Lung microvascular endothelial cell (primary cell): ENCODE data around the gene KCNA5. TPM values are rescaled to one million over a fixed set of nuclear protein-coding genes. Genes with fewer than 3 reads are reported as not detected.

Experiments
- DNase-seq, 2 donors: peaks; one replicate each; pipeline versions ENCODE4 v3.0.0 to v3.0.0-alpha.2; 2010; ENCODE audit warnings: low read depth in 2 of 2
- total RNA-seq: library from RNA; depleted of rRNA; stranded (reverse); fragments of >200 nt; gene quantifications from 2 replicates; pipeline ENCODE4 v1.2.1, GENCODE V29; 2014

The KCNA5 gene
- total RNA-seq, 1 donor from 2014 or later = not detected

DNA sequence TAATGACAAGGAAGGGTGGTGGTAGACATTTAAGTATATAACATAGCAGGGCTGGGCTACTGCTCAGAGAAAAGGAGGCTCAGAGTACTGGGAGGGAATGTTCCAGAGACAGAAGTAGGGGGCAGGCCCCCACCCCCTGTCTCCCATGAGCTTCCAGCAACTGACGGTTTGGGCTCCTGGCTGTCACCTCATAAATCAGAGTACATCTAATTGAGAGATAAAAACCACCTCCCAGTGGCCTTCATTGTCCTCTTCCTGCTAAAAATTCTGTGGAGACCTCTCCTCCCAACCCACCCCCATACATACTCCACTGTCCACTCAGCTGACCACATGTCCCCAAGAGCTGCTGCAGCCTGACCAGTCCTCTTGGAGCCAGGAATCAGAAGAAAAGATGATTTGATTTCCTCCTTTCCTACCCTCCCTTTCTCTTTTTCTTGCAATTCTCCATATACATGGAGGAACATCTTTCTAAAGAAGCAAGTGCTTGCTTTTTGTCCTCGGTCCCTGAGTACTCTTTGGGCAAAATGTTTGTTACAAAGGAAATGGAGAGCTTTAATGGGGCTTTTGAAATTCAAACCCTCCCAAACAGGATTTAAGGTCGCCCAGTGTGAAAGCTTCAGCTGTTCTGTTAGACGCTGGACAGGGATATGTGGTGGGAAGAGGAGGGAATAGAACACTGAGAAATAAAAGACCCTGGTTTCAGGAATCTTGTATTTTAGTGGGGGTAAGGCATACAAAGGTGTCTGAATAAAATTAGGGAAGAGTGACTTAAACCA is 16.4 kb upstream of the KCNA5 start:
- DNase-seq = no peak

- no peak for DNase-seq
These were observed 13.6 kb upstream of the KCNA5 start for GRCh38 chr12:5030066-5030465.

DNA sequence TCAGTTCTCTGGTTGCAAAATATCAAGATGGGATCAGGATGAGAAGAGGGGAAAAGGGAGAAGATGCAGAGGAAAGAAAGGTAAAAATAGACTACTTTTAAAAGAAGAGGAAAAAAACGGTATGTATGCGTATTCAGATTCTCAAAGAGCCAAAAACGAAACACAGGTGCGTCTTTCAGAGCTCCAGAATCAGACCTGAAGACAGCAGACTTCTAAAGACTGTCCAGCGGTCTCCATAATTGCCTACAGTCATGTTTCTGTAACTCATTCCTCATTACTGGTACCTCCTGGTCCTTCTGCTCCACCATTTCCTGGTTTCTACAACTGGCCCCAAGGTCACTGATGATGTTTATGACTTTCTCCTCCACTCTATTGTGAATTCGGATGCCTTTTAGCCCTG is 12.4 kb upstream of the KCNA5 start:
- DNase-seq = no peak

- DNase-seq = no peak
These were observed 11.7 kb upstream of the KCNA5 start for GRCh38 chr12:5031958-5032357.

GRCh38 chr12:5032821-5033220 is 10.9 kb upstream of the KCNA5 start:
- no peak for DNase-seq

DNA sequence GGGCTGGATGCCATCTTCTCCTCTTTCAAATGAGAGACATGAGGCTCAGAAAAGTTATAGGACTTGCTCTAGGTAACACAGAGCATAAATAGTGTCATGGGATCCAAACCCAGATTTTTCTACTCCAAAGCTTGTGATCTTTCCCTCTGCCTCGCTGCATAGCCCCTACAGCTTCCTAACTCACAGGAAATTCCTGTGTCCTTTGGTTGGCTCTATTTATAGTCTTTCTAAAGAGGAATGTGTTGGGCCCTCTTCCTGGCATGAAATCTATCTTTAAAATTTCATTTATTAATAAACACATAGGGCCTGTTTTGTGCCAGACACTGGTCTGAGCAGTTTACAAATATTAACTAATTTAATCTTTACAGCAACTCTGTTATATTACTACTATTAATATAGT is 9.8 kb upstream of the KCNA5 start:
- DNase-seq = no peak

GRCh38 chr12:5034603-5035002 is 9.1 kb upstream of the KCNA5 start:
- DNase-seq = no peak

DNA sequence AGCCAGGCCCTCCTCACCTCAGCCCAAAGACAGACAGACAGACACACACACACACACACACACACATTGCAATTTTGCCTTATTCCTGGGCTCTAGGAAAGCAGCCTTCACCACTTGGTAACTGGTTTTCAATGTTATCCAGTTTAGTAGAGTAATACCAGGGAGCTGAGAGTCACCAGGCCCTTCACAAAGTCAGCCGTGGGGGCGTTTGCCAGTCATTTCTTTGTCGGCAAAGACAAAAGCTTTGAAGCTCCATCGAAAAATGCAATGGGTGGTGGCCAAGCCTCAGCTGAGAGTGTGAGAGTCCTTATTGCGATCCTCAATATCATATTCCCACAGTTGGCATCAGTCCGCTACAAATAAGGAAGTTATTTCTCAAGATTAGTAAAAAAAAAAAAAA is 8.1 kb upstream of the KCNA5 start:
- DNase-seq = no peak

- DNase-seq = no peak
These were observed 7.6 kb upstream of the KCNA5 start for GRCh38 chr12:5036031-5036430.

GRCh38 chr12:5037795-5038357 is 5.8 kb upstream of the KCNA5 start:
- no peak for DNase-seq

- DNase-seq = no peak
These were observed 4.8 kb upstream of the KCNA5 start for GRCh38 chr12:5038781-5039311.

DNA sequence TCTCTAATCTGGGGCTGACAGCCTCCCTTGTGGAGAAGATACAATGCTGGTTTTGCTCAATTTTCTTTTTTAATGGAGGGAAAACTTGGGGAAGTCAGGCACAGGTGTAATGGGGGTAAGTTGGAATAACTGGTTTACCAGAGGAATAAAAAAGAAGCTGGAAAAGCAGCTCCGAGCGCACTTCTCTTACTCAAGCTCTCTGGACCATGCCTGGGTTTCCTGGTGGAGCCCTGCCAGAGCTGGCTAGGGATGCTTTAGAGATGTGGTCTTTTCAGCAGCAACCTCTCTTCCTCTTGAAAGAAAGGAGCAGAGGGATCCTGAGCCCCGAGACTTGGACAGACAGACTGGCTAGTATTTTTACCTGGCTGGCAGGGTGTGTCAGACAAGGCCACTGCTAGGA is 3.9 kb upstream of the KCNA5 start:
- no peak for DNase-seq

- DNase-seq = no peak
These were observed 3.3 kb upstream of the KCNA5 start for GRCh38 chr12:5040368-5040767.

DNA sequence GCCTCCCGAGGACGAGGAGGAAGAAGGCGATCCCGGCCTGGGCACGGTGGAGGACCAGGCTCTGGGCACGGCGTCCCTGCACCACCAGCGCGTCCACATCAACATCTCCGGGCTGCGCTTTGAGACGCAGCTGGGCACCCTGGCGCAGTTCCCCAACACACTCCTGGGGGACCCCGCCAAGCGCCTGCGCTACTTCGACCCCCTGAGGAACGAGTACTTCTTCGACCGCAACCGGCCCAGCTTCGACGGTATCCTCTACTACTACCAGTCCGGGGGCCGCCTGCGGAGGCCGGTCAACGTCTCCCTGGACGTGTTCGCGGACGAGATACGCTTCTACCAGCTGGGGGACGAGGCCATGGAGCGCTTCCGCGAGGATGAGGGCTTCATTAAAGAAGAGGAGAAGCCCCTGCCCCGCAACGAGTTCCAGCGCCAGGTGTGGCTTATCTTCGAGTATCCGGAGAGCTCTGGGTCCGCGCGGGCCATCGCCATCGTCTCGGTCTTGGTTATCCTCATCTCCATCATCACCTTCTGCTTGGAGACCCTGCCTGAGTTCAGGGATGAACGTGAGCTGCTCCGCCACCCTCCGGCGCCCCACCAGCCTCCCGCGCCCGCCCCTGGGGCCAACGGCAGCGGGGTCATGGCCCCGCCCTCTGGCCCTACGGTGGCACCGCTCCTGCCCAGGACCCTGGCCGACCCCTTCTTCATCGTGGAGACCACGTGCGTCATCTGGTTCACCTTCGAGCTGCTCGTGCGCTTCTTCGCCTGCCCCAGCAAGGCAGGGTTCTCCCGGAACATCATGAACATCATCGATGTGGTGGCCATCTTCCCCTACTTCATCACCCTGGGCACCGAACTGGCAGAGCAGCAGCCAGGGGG is 979 bp downstream of the KCNA5 start:
- no peak for DNase-seq

DNA sequence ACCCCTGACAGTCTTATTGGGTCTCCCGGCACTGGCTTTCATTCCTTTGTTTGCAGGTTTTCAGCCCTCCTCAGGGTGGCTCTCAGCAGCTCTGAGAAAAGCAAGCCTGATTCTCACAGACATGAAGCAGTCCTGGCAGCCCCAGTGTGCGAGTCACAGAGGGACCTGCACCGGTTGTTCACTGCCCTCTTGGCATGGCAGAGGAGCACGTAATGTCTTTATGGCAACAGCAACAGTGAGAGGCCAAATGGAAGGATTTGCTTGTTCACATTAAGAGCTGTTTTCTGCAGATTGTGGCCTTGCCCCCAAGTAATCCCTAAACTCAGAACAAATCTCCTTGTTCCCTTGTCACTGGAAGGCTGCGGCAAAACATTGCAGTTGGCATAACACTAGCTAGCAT is 3.4 kb downstream of the KCNA5 start:
- DNase-seq = no peak

- no peak for DNase-seq
These were observed 4.0 kb downstream of the KCNA5 start for GRCh38 chr12:5047729-5048128.

DNA sequence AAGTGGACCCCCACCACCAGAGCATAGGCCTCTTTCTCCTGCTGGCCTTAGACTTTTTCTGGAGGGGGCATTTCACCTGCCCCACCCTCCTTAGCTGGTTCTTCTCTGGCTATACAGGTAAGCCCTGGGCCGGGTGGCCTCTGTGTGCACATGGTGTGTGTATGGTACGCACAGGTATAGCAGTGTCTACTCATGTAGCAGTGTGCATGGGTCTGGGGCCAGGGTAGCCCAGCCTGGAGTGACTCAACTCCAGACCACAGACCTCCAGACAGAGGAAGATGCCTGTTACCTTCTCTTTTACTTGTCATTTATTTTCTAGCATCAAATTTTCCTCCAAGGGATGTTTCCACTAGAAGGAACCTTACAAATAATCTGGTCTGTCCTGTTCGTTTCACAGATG is 6.9 kb downstream of the KCNA5 start:
- no peak for DNase-seq

- no peak for DNase-seq
These were observed 7.7 kb downstream of the KCNA5 start for GRCh38 chr12:5051334-5051733.

DNA sequence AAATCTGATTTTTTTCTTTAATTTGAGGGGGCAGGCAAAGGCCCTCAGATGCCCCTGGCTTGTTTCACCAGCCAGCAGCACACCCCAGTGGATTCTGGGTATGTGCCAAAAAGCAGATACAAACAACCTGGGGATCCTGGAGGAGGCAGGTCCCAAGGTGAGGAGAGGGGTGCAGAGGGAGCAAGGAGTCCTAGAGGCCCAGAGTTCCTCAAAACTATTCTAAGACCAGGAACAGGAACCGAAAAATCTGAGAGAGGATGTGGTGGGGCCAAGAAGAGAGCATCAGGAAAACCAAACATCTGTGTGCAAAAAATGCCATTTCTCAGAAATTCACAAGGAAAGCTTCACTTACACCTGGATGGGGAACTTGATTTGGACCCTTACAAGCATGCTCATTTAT is 8.2 kb downstream of the KCNA5 start:
- DNase-seq = no peak

- DNase-seq = no peak
These were observed 8.7 kb downstream of the KCNA5 start for GRCh38 chr12:5052348-5052747.

DNA sequence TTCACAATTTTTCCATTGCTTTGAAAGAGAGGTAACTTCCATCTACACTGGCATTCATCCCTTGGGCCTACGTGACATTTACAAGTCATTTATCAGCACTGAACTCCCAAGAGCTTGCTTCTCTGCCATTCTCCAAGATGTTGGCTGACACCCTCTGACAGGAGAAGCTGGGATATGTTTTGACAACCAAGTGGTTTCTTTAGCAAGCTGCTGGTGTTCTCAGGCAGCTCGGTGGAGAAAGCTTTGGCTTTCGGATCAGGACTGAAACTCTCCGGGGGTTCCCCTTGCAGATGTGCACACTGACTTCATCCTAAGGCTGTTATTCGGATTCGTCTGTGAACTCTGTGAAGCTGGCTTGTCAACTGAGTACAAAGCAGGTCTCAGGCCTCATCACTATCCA is 15.7 kb downstream of the KCNA5 start:
- no peak for DNase-seq

DNA sequence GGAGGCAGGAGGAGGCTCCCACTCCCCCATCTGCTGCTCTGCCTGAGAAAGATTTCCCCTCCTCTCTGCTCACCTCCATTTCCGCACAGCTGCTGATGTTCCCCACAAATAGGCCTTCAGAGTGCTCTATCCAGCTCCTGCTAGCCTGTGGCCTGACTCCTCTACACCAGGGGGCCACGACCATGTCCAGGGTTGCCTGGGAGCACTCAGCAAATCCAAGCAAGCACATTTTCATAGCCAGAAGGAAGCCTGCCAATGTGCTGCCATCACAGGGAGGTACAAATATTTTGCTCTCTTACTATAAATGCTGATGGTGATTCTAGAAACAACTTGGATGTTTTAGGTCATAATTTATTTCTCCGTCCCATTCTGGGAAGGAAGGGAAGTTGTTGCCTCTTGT is 17.3 kb downstream of the KCNA5 start:
- DNase-seq = no peak
